GM12874 (cell line): ENCODE results near the gene CYBA.

Experiments
- CTCF ChIP-seq: IDR thresholded peaks from 2 replicates; pipeline ENCODE4 v1.5.1; 2011; ENCODE audit warnings: low read depth, mild to moderate bottlenecking, control low read depth, low read length, moderate library complexity; ENCODE audit not compliant: insufficient read depth

Gene CYBA

DNA sequence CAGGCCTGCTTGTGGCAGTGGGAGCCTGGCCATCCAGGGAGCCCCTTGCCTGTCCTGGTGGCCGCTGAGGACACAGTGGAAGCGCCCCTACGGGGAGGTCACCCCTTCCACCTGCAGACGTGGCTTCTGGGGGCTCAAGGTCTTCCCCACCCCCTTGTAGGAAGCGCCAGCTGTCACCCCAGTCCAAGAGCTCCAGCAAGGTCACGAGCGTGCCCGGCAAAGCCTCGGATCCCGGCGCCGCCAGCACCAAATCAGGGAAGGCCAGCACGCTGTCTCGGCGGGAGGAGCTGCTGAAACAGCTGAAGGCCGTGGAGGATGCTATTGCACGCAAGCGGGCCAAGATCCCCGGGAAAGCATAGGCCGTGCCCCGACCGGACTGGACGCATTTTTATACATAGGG lies 19.9 kb downstream of the CYBA start:
- TF ChIP-seq CTCF: no peak

DNA sequence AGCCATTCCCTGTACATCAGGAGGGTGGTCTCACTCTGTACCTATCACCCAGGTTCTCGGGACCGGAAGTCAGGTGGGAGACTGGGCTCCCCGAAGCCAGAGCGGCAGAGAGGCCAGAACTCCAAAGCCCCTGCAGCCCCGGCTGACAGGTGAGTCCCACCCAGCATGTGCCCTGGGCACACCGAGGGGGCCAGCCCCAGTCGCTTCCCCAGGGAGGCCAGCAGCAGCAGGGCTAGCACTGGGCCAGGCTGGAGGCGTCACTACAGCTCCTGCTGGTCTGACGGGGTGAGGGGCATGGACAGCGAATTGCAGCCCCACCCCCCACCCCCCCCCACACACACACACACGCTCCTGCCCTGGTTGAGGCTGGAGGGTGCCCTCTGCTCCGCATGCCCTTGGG lies 20.4 kb downstream of the CYBA start:
- TF ChIP-seq CTCF: no peak

DNA sequence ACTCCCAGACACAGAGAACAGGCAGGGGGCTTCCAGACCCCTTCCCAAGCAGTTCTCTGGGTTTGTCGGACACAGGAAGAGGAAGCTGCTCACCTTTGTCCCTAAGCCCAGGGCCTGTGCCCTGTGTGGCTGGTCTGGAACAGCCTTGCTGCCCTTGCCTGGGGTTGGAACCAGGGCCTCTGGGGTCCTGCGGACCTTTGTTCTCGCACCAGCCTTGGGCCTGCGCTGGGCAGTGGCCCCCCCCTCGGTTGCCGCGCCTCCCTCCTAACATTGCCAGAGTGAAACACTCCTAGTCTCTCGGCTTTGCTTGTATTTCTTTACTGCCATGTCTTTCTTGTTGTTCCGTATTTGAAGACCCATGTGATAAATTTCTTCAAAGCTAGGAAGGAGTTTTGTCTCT lies 21.0 kb downstream of the CYBA start:
- TF ChIP-seq CTCF: no peak

DNA sequence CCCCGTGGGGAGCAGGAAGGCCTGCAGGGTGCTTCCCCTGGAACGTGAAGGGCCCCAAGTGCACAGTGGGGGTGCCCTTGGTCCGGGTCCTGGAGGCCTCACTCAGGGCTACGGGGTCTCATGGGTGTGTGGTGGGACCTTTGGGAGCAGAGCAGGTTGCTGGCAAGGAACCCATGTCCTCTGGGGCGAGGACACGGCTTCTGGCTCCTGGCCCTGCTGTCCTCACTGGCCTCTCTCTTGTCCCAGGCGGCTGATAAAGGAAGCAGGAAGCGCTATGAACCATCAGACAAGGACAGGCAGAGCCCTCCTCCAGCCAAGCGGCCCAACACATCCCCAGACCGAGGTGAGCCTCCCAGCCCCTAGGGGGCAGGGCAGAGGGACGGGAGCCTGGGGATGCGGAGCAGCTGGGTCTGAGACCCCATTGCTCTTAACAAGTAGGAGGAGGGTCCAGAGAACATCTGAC lies 22.3 kb downstream of the CYBA start:
- TF ChIP-seq CTCF: peak; percentile 46; the same call in 1 of the 2 replicates

DNA sequence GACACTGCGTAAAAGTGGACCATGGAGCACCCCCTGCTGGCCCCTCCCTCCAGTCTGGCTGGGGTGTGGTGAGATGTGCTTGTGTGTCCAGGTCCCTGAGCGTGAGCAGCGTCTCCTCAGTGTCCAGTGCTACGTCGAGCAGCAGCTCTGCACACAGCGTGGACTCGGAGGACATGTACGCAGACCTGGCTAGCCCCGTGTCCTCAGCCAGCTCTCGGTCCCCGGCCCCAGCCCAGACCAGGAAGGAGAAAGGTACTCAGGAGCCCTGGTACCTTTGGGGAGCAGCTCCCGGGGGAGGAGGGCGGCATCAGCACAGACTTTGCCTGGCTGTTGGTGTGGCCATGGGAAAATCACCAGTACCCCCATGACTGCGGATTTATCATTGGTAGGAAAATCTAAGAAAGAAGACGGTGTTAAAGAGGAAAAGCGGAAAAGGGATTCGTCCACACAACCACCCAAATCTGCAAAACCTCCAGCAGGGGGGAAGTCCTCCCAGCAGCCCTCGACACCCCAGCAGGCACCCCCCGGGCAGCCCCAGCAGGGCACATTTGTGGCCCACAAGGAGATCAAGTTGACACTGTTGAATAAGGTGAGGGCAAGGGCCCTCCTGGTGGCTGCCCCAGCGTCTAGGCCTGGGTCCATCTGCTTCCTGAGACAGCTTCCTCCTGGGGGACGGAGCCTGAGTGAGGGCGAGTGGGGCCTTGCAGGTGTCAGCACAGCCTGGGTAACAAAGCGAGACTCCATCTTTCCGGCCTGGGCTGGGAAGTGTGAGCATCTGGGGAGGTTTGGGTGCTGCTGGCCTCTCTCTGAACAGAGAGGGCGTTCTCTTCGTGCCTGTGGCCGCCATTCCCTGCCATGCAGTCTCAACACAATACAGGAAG lies 23.1 kb downstream of the CYBA start:
- TF ChIP-seq CTCF: no peak

- no peak for TF ChIP-seq CTCF
Measured at GRCh38 chr16:88626646-88627045, 24.2 kb downstream of the CYBA start.

DNA sequence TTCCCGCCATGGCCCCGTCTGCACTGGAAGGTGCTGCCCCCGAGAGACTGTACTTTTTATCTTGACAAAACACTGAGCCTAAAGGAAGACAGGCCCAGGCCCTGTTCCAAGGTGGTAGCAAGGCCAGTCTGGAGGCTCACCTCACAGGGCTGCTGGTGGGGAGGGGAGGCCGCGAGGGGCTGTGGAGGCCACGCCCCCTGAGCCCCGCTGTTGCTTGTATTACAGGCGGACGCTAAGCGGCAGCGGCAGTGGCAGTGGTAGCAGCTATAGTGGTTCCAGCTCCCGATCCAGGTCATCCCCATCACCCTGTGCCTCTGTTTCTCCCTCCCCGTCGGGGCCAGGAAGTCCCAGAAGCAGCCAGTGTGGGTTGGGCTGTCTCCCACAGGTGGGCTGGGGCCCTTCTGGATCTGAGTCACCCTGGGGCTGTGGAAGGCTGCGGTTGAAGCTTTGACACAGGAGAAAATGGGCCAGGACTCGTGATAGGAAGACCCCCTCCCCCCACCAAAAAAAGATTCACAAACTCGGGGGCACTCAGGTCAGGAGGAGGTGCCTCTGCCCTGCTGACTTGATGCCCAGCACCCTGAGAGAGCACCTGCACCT lies 25.8 kb downstream of the CYBA start:
- no peak for TF ChIP-seq CTCF
